Adrenal gland (tissue), 5 donors: ENCODE data around the gene SETD4.

Source experiments
- CTCF ChIP-seq, 6 experiments: fragments of 450-650 bp in 4 of 6; fragments of 200-600 bp in 2 of 6; sonication (generic) in 1 of 6; IDR thresholded peaks; 1 replicate in 5 of 6; 2 replicates in 1 of 6; pipeline versions ENCODE4 v1.5.1 to v1.8.0; 2016 to 2021; ENCODE audit warnings: antibody characterized with exemption in 6 of 6, mild to moderate bottlenecking in 2 of 6, moderate library complexity in 1 of 6
- POLR2A ChIP-seq, 2 donors: fragments of 450-650 bp; IDR thresholded peaks; one replicate each; pipeline ENCODE4 v1.6.1; 2017; ENCODE audit warnings: antibody characterized with exemption in 2 of 2, mild to moderate bottlenecking in 2 of 2, moderate library complexity in 1 of 2
- donor health status: DM: no; HTN: no; CAD: no.

- TF ChIP-seq CTCF (IDR thresholded peaks at IDR 0.05) = no peak
- no peak for TF ChIP-seq POLR2A (IDR thresholded peaks at IDR 0.05)
These were observed 32.4 kb upstream of the SETD4 start for GRCh38 chr21:36092681-36093080.
